Endothelial cell of umbilical vein (primary cell): ENCODE data around the gene EXOSC9. TPM values are rescaled to one million over a fixed set of nuclear protein-coding genes. Genes with fewer than 3 reads are reported as not detected.

Experiments
- BruUV-seq: library from RNA; stranded (reverse); fragments of 400-500 nt; replicated peaks from 2 replicates; lab custom pipeline; 2021; lab: Mats Ljungman, UMichigan
- CTCF ChIA-PET: fragments of 300-600, 350-600 bp; sonication (Branson Sonifier 250); formaldehyde crosslinking; loops from one replicate; lab custom pipeline; 2021; ENCODE audit warnings: antibody characterized with exemption, inconsistent platforms; lab: Charles Lee
- POLR2A ChIA-PET: fragments of 300-600, 350-600 bp; sonication (Branson Sonifier 250); formaldehyde crosslinking; loops from one replicate; lab custom pipeline; 2021; ENCODE audit warnings: antibody characterized with exemption, inconsistent platforms; lab: Charles Lee
- DNase-seq: peaks from one replicate; pipeline ENCODE4 v3.0.0-alpha.2; 2011; ENCODE audit warnings: low read depth, low spot score
- FAIRE-seq: peaks from 2 replicates; lab custom pipeline; 2011; peaks lifted over from hg19 to GRCh38; lab: Jason Lieb, UNC
- H2AFZ ChIP-seq: 2 replicates; pipeline ENCODE4 v1.6.0; 2012; ENCODE audit warnings: low read depth, low read length, control low read depth, inconsistent platforms
- H3K27ac ChIP-seq: 2 replicates; pipeline ENCODE4 v1.5.1; 2011; ENCODE audit warnings: low read depth, mild to moderate bottlenecking, control low read depth, low read length, moderate library complexity; ENCODE audit not compliant: insufficient read depth
- H3K27me3 ChIP-seq, 2 experiments: 2 replicates each; pipeline versions ENCODE4 v1.6.0 to v1.6.1; 2011; ENCODE audit warnings: low read length in 2 of 2, mixed read lengths in 1 of 2; ENCODE audit not compliant: control insufficient read depth in 2 of 2, insufficient read depth in 2 of 2
- H3K36me3 ChIP-seq, 2 experiments: 2 replicates in 1 of 2; 3 replicates in 1 of 2; pipeline ENCODE4 v1.5.1; 2011; ENCODE audit warnings: low read length in 2 of 2, mild to moderate bottlenecking in 1 of 2, moderate library complexity in 1 of 2; ENCODE audit not compliant: control insufficient read depth in 2 of 2, insufficient read depth in 2 of 2; ENCODE audit errors: extremely low read depth in 1 of 2
- H3K4me1 ChIP-seq: 3 replicates; pipeline ENCODE4 v1.5.1; 2011; ENCODE audit warnings: mild to moderate bottlenecking, low read length; ENCODE audit not compliant: control insufficient read depth, insufficient read depth; ENCODE audit errors: extremely low read depth
- H3K4me2 ChIP-seq: 2 replicates; pipeline ENCODE4 v1.6.1; 2011; ENCODE audit warnings: low read length, control low read depth, mixed read lengths; ENCODE audit not compliant: insufficient read depth
- H3K4me3 ChIP-seq, 3 experiments: fragments of 200-600 bp in 1 of 3; sonication (generic), shearing (Covaris generic) in 1 of 3; replicated peaks in 1 of 3; 2 replicates each; pipeline ENCODE4 v1.5.1; 2011 to 2016; ENCODE audit warnings: control low read depth in 3 of 3, low read length in 3 of 3, mild to moderate bottlenecking in 2 of 3, inconsistent platforms in 1 of 3, low read depth in 1 of 3, moderate library complexity in 1 of 3; ENCODE audit not compliant: insufficient read depth in 1 of 3
- H3K79me2 ChIP-seq: 2 replicates; pipeline ENCODE4 v1.6.0; 2012; ENCODE audit warnings: low read length, inconsistent platforms; ENCODE audit not compliant: control insufficient read depth, insufficient read depth
- H3K9ac ChIP-seq: replicated peaks from 2 replicates; pipeline ENCODE3; 2011; ENCODE audit warnings: low read length, control low read depth; ENCODE audit not compliant: insufficient read depth; ENCODE audit errors: extremely low read depth
- H3K9me1 ChIP-seq: replicated peaks from 3 replicates; pipeline ENCODE4 v1.6.0; 2011; ENCODE audit warnings: mild to moderate bottlenecking, low read length; ENCODE audit not compliant: control insufficient read depth, insufficient read depth; ENCODE audit errors: extremely low read depth
- H3K9me3 ChIP-seq: replicated peaks from 2 replicates; pipeline ENCODE4 v1.5.1; 2012; ENCODE audit warnings: low read length, inconsistent platforms; ENCODE audit not compliant: control insufficient read depth, insufficient read depth
- H4K20me1 ChIP-seq: replicated peaks from 2 replicates; pipeline ENCODE3; 2011; ENCODE audit warnings: mild to moderate bottlenecking, low read length; ENCODE audit not compliant: control insufficient read depth, insufficient read depth; ENCODE audit errors: extremely low read depth
- EZH2 ChIP-seq: IDR thresholded peaks from 2 replicates; pipeline ENCODE4 v1.6.1; 2012; ENCODE audit warnings: borderline replicate concordance, low read depth, mild to moderate bottlenecking, moderate library complexity, low read length, inconsistent platforms; ENCODE audit not compliant: severe bottlenecking
- FOS ChIP-seq: IDR thresholded peaks from 2 replicates; pipeline ENCODE4 v1.6.1; 2011; ENCODE audit warnings: mild to moderate bottlenecking, low read length, moderate library complexity, borderline replicate concordance; ENCODE audit not compliant: insufficient read depth
- JUN ChIP-seq: IDR thresholded peaks from 2 replicates; pipeline ENCODE4 v1.6.1; 2011; ENCODE audit warnings: borderline replicate concordance, low read depth; ENCODE audit not compliant: insufficient read length, insufficient read depth
- MYC ChIP-seq: IDR thresholded peaks from one replicate; pipeline ENCODE4 v1.6.1; 2011; ENCODE audit warnings: mild to moderate bottlenecking, low read depth, low read length
- POLR2A ChIP-seq: IDR thresholded peaks from 2 replicates; pipeline ENCODE4 v1.6.1; 2012; ENCODE audit warnings: low read depth, mild to moderate bottlenecking, control low read depth, low read length
- POLR2AphosphoS5 ChIP-seq: IDR thresholded peaks from 2 replicates; pipeline ENCODE4 v1.6.1; 2012; ENCODE audit warnings: low read depth, mild to moderate bottlenecking, control low read depth, low read length, moderate library complexity; ENCODE audit not compliant: insufficient read depth
- dilution Hi-C: fragments of 300-500 bp; cut with MboI; formaldehyde crosslinking; loops from one replicate; pipeline ENCODE4 v1.15.0; 2019; ENCODE audit warnings: low sequenced_read_pairs; ENCODE audit not compliant: extremely low pct_ligation_motif_present
- intact Hi-C: fragments of 100-400 bp; cut with micrococcal nuclease; formaldehyde crosslinking; loops from one replicate; pipeline ENCODE4 v1.10.0; 2022
- polyA plus RNA-seq, 4 experiments: library from polyadenylated mRNA; depleted of rRNA in 3 of 4; stranded (reverse) in 3 of 4; unstranded in 1 of 4; fragments of >200 nt; gene quantifications; 2 replicates each; pipeline versions ENCODE4 v1.2.1 to v1.2.3, GENCODE V29; 2011 to 2012; ENCODE audit warnings: missing spikeins in 1 of 4
- total RNA-seq: library from RNA; stranded (reverse); gene quantifications from 2 replicates; pipeline ENCODE4 v1.2.3, GENCODE V29; 2021
- TF ChIP-seq, protein P1 (sequence below): IDR thresholded peaks from 2 replicates; pipeline ENCODE4 v1.6.1; 2011; ENCODE audit not compliant: insufficient read depth, insufficient read length

EXOSC9 gene
- total and polyA plus RNA-seq, 2 donors (not counting 3 experiments of a cell fraction or from before 2014, with no cell fraction given), result 19.0 to 46.3 TPM

DNA sequence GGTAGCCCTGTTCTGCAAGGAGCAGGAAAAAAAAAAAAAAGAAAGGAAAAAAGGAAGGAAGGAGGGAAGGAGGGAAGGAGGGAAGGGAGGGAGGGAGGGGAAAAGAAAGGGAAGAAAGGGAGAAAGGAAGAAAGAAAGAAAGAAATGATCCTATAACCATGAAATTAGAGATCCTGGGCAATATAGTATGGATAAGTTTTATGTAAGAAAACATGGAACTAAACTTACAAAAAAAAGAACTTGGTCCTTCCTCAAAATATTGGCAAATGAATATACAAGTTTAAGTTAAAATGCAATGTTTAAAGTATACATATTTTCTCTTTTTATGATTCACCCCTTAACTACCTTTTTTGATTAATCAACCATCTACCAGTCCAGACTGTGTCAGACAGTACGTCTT is 50.2 kb downstream of the EXOSC9 start:
- Histone ChIP-seq H3K79me2 (no peaks in the 10 kb centered on the region), H3K27ac (no peak overlapping the region), H3K36me3 (no peaks in the 10 kb centered on the region), H3K9me1 (no peaks in the 10 kb centered on the region), H3K9me3 (no peaks in the 10 kb centered on the region), H3K4me3 (no peak overlapping the region), H2AFZ (no peak overlapping the region), H3K4me1 (no peaks in the 10 kb centered on the region), H4K20me1 (no peaks in the 10 kb centered on the region), H3K4me2 (no peak overlapping the region), H3K9ac (no peak overlapping the region), H3K27me3 (no peaks in the 10 kb centered on the region)
- intact Hi-C loops, result no loop called here
- TF ChIP-seq MYC, result no peak
- no peak for TF ChIP-seq EZH2
- TF ChIP-seq JUN, result no peak
- TF ChIP-seq POLR2A, result no peak
- no peak for TF ChIP-seq FOS
- TF ChIP-seq POLR2AphosphoS5, result no peak
- POLR2A ChIA-PET, result no interaction called here
- DNase-seq, result no peak
- FAIRE-seq, result no peak
- CTCF ChIA-PET, result no interaction called here
- no TSS peak for BruUV-seq
- dilution Hi-C loops, result no loop called here

DNA sequence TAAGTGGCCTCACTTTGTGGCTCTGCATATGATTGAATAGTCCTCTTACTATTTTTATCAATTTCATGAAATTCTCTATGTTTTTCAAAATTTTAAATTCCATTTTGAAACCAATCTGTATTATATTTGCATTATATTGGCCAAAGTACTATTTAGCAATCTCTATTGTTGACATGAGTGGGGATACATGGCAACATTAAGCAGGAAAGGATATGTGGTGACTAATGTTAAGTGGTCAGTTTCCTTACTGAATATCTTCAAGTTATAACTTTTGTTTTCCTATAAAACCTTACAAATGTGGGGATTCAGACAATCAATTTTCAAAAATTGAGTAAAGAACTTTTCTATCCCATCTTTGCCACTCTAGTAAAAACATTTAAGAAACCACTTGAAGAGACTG is 59.0 kb downstream of the EXOSC9 start:
- dilution Hi-C loops, result no loop called here

More for the DNA sequence above, 59.0 kb downstream of the EXOSC9 start:
- DNase-seq (peak; percentile 17), FAIRE-seq (no peak)
- ChIA-PET CTCF (no interaction called here), POLR2A (no interaction called here)
- no TSS peak for BruUV-seq
- Histone ChIP-seq H3K27ac (no peak overlapping the region), H3K9me1 (no peaks in the 10 kb centered on the region), H2AFZ (no peak overlapping the region), H3K4me3 (no peak overlapping the region), H3K79me2 (no peaks in the 10 kb centered on the region), H3K4me2 (no peak overlapping the region), H3K9ac (no peak overlapping the region), H4K20me1 (no peaks in the 10 kb centered on the region), H3K36me3 (peaks cover 3 to 5% of the 10 kb centered on the region in 2 experiments), H3K4me1 (no peaks in the 10 kb centered on the region), H3K27me3 (no peaks in the 10 kb centered on the region), H3K9me3 (no peaks in the 10 kb centered on the region)
- intact Hi-C loops, result no loop called here
- TF ChIP-seq, protein P1, sequence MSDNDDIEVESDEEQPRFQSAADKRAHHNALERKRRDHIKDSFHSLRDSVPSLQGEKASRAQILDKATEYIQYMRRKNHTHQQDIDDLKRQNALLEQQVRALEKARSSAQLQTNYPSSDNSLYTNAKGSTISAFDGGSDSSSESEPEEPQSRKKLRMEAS, result no peak
